Thymus (tissue), 11 donors: ENCODE results near the gene BHLHE23. TPM values are rescaled to one million over a fixed set of nuclear protein-coding genes. Genes with fewer than 3 reads are reported as not detected.
"Not testable (repeated sequence)": the region's sequence is repeated elsewhere in the genome, so short reads cannot be mapped to it uniquely, and the experiment has no call there.

Experiments
- DNase-seq, 9 donors: peaks; one replicate each; pipeline ENCODE4 v3.0.0-alpha.2; 2013; ENCODE audit warnings: low spot score in 9 of 9, low read depth in 6 of 9, missing footprints in 1 of 9
- H3K27ac ChIP-seq, 2 donors: one replicate each; pipeline ENCODE4 v1.5.1; 2013; ENCODE audit warnings: control low read depth in 1 of 2, low read depth in 1 of 2, low read length in 1 of 2, mild to moderate bottlenecking in 1 of 2, moderate library complexity in 1 of 2
- H3K27me3 ChIP-seq, 2 donors: one replicate each; pipeline ENCODE4 v1.5.1; 2013; ENCODE audit warnings: low read length in 1 of 2; ENCODE audit not compliant: control insufficient read depth in 2 of 2, insufficient read depth in 1 of 2
- H3K36me3 ChIP-seq, 2 donors: one replicate each; pipeline ENCODE4 v1.5.1; 2013; ENCODE audit warnings: low read length in 1 of 2, mild to moderate bottlenecking in 1 of 2, moderate library complexity in 1 of 2; ENCODE audit not compliant: control insufficient read depth in 2 of 2, insufficient read depth in 2 of 2
- H3K4me1 ChIP-seq, 2 donors: one replicate each; pipeline ENCODE4 v1.5.1; 2013; ENCODE audit warnings: low read length in 2 of 2; ENCODE audit not compliant: control insufficient read depth in 2 of 2, insufficient read depth in 2 of 2
- H3K4me3 ChIP-seq, 2 donors: one replicate each; pipeline ENCODE4 v1.5.1; 2013; ENCODE audit warnings: low read length in 2 of 2, control low read depth in 1 of 2, mild to moderate bottlenecking in 1 of 2
- H3K9me3 ChIP-seq, 2 donors: one replicate each; pipeline ENCODE4 v1.5.1; 2013; ENCODE audit warnings: low read length in 1 of 2, mild to moderate bottlenecking in 1 of 2; ENCODE audit not compliant: control insufficient read depth in 2 of 2, insufficient read depth in 1 of 2
- WGBS: extraction: QIAGEN DNeasy Blood & Tissue Kit; methylation state at CpG from one replicate; pipeline ENCODE4 v1.1.7; 2013; 5-methylcytosine and 5-hydroxymethylcytosine counted together
- polyA plus RNA-seq: library from polyadenylated mRNA; stranded (reverse); fragments of 200-250 nt; gene quantifications from one replicate; pipeline ENCODE4 v1.2.3, GENCODE V29; 2013
- total RNA-seq: library from RNA; stranded (reverse); fragments of 120-200 nt; gene quantifications from one replicate; pipeline ENCODE4 v1.2.4, GENCODE V29; 2013
- donor health status: healthy.

Gene BHLHE23
- total and polyA plus RNA-seq, 2 donors, result 0.37 to 0.42 TPM

DNA sequence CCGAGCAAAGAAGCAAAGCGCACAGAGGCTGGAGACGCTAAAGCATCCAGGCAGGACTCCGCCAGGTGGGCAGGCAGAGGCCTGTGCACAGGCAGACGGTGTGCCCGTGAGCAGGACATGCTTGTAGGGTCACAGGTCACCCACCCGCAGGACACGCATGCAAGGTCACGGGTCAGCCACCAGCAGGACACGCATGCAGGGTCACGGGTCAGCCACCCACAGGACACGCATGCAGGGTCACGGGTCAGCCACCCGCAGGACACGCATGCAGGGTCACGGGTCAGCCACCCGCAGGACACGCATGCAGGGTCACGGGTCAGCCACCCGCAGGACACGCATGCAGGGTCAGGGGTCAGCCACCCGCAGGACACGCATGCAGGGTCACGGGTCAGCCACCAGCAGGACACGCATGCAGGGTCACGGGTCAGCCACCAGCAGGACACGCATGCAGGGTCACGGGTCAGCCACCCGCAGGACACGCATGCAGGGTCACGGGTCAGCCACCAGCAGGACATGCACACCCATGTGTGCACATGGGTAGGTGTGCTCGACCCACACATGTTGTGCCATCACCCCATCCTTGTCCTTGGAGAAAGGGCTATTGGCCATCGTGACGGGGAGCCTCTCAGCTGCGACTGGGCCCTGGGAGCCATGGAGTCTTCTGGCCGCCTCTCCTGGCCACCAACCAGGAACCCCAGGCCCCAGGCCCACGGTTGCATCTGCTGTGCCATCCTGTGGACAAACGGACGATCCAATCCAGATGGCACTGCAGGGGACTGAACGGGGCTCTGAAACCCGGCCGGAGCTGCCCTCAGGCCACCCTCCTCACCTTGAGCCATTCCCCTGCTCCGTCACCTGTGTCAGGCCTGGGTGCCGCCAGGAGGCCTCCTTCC lies 28.2 kb upstream of the BHLHE23 start:
- H3K4me3 ChIP-seq, H3K9me3 ChIP-seq, H3K27ac ChIP-seq, H3K36me3 ChIP-seq, DNase-seq: not testable (repeated sequence)
- peaks cover 14 to 69% of the 10 kb centered on the region in 2 donors for H3K27me3 ChIP-seq
- WGBS, result 90% methylated on average over 44 of the region's 44 CpGs
- H3K4me1 ChIP-seq, result peaks cover 21 to 39% of the 10 kb centered on the region in 2 donors

DNA sequence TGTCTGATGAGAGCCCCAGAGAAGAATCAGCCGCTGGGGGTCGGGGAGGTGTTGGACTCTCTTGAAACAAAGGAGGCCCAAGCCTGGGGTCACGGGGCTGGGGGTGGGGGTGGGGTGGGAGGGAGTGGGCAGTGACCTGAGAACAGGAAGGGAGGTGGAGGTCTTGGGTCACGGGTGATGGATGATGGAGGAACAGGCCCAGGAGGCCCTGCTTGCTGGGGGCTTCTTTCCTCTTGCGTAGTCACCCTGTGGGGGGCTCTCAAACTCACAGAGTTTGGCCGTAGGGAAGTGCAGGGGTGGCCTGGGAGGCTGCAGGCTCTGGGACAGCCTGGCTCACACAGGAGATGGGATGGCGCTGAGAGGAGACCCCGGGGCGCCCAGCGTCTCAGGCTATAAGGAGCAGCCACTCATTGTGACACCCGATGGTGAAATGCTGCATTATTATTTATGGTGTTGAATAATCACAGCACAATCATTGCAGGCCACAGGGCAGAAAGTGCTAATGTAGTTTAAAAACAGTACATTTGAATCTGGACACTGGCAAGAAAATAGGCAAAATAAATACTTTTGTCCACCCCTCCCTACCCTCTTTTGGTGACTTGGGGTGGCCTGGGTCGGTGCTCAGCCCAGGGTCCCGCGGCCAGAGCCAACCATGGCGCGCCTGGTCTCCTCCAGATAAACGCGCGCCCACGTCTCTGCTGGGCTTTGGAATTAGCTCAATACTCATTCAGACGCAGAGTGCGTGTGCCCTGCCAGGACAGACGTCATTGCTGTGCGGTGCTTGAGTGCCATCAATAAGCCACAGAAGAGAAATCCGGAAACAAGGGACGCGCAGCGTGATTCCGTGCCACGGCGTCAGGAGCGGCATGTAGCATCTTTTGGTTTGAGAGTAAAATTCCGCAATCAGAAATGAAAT lies 27.3 kb upstream of the BHLHE23 start:
- Histone ChIP-seq H3K9me3 (no peaks in the 10 kb centered on the region), H3K4me3 (no peak overlapping the region), H3K36me3 (no peaks in the 10 kb centered on the region), H3K4me1 (peaks cover 26 to 48% of the 10 kb centered on the region in 2 donors), H3K27ac (peak overlapping the region; percentile 81 to 85), H3K27me3 (peaks cover 14 to 69% of the 10 kb centered on the region in 2 donors)
- WGBS, result 82% methylated on average over 33 of the region's 33 CpGs
- no peak for DNase-seq

DNA sequence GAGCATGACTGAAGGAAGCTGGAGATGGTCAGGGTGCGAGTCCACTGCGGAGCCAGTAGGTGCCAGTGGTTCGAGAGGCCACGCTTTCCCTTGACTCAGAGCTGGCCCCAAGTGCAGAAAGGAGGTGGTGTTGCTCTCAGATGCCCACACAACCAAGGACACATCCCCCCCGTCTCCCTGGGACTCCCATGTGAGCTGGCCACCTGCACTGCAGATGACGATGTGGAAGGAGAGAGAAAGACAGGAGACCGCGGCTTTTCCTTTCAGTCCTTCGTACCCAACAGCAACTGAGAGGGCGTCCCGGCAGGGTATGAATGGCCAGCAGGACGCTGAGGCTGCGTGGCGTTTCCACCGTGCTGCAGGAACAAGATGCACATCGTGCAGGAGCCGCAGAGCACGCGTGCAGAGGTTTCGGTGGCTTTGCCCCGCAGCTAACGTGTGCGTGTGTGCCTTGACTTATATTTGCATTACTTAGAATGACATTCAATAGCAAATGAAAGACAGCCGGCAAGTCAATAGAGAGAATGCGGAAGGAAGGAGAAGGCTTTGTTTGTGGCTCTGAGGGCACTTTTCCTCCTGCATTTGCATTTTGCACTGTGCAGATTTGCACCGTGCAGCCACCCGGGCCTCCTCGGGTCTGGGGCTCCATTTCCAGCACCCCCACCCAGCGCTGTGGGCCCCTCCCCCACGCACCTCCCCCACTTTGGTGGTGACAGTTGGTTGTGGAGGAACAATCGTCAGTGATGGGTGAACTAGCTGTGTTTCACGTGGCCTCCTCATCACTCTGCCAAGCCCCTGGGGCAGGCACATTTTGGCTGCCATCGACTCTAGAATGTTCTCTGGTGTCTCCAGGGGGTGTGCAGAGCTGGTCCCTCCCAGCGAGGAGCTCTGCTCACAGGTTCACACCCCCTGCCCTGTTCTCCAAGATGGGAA lies 26.4 kb upstream of the BHLHE23 start:
- WGBS, result 8% methylated on average over 34 of the region's 34 CpGs
- peak overlapping the region; percentile 9 to 19 for H3K4me3 ChIP-seq
- peaks cover 29 to 54% of the 10 kb centered on the region in 2 donors for H3K4me1 ChIP-seq
- H3K36me3 ChIP-seq, result no peaks in the 10 kb centered on the region
- H3K27ac ChIP-seq, result peak overlapping the region; percentile 81 to 85
- peaks cover 14 to 72% of the 10 kb centered on the region in 2 donors for H3K27me3 ChIP-seq
- peak in 4 of 9 donors; percentile 45 to 76 (median 54) for DNase-seq
- H3K9me3 ChIP-seq, result no peaks in the 10 kb centered on the region

DNA sequence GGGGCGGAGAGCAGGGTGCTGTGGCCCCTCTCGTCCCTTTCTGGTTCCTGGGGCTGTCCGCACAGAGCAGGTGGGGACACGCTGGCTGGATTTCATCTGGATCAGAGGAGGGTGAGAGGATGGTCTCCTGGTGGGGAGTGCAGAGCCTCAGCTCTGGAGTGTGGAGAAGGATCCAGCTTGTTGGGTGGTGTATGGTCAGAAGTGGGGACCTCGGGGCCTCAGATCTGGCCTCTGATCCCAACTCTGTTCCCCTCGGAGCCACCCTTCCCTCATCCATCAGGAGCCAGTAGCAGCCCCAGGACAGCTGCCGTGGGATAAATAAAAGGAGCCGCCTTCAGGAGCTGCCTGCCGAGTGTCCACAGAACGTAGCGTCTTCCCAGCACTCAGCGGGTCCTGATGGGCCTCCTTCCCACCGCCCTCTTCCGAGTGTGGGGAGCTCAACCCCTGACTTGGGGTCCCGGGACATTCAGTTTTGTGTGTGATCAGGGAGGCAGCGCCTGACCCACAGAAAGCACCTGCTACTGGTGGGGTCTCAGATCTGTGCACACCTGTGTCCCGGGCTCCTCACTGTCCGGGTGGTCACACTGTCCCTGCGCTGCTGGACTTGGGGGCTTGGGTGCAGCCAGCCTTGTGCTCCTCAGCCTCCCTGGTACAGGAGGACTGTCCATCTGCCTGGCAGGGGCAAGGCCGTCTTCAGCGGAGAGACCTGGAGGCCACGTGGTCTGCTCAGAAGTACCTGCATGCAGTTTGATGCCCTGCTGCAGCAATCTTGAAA lies 25.4 kb upstream of the BHLHE23 start:
- DNase-seq, result no peak
- Histone ChIP-seq H3K4me3 (no peak overlapping the region), H3K4me1 (peaks cover 34 to 63% of the 10 kb centered on the region in 2 donors), H3K27ac (no peak overlapping the region), H3K9me3 (no peaks in the 10 kb centered on the region), H3K36me3 (no peaks in the 10 kb centered on the region), H3K27me3 (peaks cover 10 to 71% of the 10 kb centered on the region in 2 donors)
- WGBS, result 66% methylated on average over 22 of the region's 22 CpGs

DNA sequence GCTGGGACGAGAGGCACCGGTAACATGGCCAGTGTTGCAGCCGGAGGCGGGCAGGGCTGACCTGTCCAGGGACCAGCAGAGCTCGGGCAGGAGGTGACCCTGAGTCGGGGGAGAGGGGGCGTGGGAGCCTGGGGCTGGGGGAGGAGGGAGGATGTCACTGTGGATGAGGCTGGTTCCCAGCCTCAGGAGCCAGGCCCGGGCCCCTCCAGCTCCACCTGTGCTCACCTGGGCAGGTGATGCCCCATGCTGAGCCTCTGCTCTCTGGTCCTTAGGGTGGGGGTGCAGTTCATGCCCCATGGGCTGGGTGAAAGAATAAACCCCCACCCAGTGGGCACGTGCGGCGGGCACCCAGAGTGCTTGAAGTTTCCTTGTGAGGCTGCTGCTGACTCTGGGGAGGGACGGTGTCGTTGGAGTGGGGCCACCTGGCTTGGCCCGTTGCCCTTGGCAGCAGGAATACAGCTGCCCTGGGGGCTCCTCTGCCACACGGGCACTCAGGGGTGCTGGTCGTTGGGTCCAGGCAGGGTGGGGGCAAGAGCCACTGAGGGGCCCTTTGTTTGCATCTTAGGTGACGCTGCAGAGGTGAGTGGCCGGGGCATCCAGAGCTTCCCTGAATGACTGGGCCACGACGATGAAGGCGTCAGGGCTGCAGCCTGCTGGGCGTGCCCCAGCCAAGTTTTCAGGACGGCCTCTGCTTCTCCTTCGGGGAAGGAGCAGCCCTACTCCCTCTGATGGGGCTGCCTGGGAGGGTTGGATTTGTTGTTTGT lies 24.7 kb upstream of the BHLHE23 start:
- H3K36me3 ChIP-seq, result no peaks in the 10 kb centered on the region
- no peak for DNase-seq
- 62% methylated on average over 24 of the region's 24 CpGs for WGBS
- peaks cover 38 to 71% of the 10 kb centered on the region in 2 donors for H3K4me1 ChIP-seq
- H3K4me3 ChIP-seq, result no peak overlapping the region
- no peaks in the 10 kb centered on the region for H3K9me3 ChIP-seq
- H3K27ac ChIP-seq, result peak overlapping the region in 1 of 2 donors; percentile 3
- H3K27me3 ChIP-seq, result peaks cover 10 to 71% of the 10 kb centered on the region in 2 donors

DNA sequence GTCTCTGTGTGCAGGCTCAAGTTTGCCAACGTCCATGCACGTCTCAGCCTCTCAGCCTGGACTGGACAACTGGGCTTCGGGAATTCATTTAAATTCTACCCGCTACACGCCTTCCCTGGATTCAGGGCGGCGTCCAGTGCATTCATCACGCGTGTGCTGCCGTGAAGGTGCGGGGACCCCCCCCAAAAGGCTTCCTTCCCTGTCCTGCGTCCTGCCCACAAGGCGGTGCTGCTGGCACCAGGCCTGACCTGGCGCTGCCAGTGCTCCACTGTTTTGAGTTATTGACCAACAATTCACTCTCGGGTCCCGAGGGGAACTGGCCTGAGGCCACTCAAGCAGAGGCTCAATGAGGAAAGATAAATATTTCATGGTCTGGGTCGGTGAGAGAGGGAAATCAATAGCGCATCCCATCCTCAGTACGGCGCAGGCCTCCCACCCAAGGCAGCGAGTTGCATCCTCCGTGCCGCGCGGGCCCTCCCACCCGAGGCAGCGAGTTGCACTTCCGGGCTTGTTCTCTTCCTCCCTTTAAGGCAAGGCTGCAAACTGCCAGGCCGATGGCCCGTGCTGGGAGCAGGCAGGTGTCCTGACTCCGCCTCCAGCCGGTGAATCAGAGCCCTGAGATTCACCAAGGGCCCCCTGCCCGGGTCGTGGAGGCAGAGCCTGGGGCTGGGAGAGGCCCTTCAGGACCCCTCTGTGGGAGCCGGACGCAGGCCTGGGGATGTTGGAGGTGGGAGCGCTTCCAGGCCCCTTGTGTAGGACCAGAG lies 22.8 kb upstream of the BHLHE23 start:
- H3K9me3 ChIP-seq, result peaks cover 0 to 8% of the 10 kb centered on the region in 2 donors
- H3K4me3 ChIP-seq, result peak overlapping the region; percentile 5 to 36
- DNase-seq, result peak in 4 of 9 donors; percentile 65 to 84 (median 73)
- peaks cover 0 to 73% of the 10 kb centered on the region in 2 donors for H3K27me3 ChIP-seq
- peak overlapping the region; percentile 58 to 68 for H3K27ac ChIP-seq
- H3K36me3 ChIP-seq, result peaks cover 0 to under 1% of the 10 kb centered on the region in 2 donors
- 39% methylated on average over 37 of the region's 37 CpGs for WGBS
- H3K4me1 ChIP-seq, result peaks cover 46 to 86% of the 10 kb centered on the region in 2 donors

DNA sequence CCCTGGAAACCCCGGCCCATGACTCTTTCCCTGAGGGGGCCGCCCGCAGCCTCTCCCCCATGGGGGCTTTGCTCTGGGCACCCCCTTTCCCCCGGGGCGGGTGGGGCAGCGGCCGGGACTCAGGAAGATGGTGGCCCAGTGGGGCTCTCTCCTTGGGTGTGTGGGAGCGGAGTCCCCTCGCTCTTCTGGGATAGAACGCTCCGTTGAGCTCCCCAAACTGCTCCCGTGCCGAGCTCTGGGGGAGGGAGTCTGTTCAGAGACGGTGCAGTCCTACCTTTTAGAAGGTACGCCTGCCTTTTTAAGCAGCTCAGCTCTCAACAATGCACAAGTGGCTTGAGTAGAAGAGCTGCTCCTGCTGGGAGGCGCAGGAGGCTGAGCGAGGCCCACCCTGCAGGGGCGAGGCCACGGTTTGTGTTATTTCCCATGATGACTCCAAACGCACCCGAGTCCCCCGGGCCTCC lies 21.7 kb upstream of the BHLHE23 start:
- H3K9me3 ChIP-seq, result peaks cover 0 to 8% of the 10 kb centered on the region in 2 donors
- H3K27me3 ChIP-seq, result peaks cover 0 to 78% of the 10 kb centered on the region in 2 donors
- H3K4me3 ChIP-seq, result peak overlapping the region; percentile 24 to 51
- 20% methylated on average over 22 of the region's 22 CpGs for WGBS
- H3K36me3 ChIP-seq, result peaks cover 0 to 2% of the 10 kb centered on the region in 2 donors
- peaks cover 40 to 79% of the 10 kb centered on the region in 2 donors for H3K4me1 ChIP-seq
- peak overlapping the region; percentile 57 to 64 for H3K27ac ChIP-seq
- DNase-seq, result peak in 1 of 9 donors; percentile 39
